ENCODE measurements around the gene HTR1E.
"Not testable (repeated sequence)": the region's sequence is repeated elsewhere in the genome, so short reads cannot be mapped to it uniquely, and the experiment has no call there.

Gene HTR1E

GRCh38 chr6:86973088-86973487 lies 35.8 kb downstream of the HTR1E start:
- DNase-seq (ENCODE audit: low read depth, low spot score): no peak

- no peak for DNase-seq (ENCODE audit: low read depth, low spot score)
Measured at GRCh38 chr6:86978251-86978650, 40.9 kb downstream of the HTR1E start.

GRCh38 chr6:87001494-87001893 lies 64.2 kb downstream of the HTR1E start:
- DNase-seq (ENCODE audit: low read depth, low spot score): no peak

- not testable (repeated sequence) for DNase-seq (ENCODE audit: low read depth, low spot score)
Measured at GRCh38 chr6:87002391-87002790, 65.1 kb downstream of the HTR1E start.

- not testable (repeated sequence) for DNase-seq (ENCODE audit: low read depth, low spot score)
Measured at GRCh38 chr6:87006541-87006940, 69.2 kb downstream of the HTR1E start.

- DNase-seq (ENCODE audit: low read depth, low spot score): not testable (repeated sequence)
Measured at GRCh38 chr6:87009581-87009980, 72.3 kb downstream of the HTR1E start.

GRCh38 chr6:87012035-87012434 lies 74.7 kb downstream of the HTR1E start:
- DNase-seq (ENCODE audit: low read depth, low spot score): no peak

GRCh38 chr6:87012743-87013142 lies 75.4 kb downstream of the HTR1E start:
- no peak for DNase-seq (ENCODE audit: low read depth, low spot score)

GRCh38 chr6:87016772-87017171 lies 79.4 kb downstream of the HTR1E start:
- no peak for DNase-seq (ENCODE audit: low read depth, low spot score)

- no peak for DNase-seq (ENCODE audit: low read depth, low spot score)
Measured at GRCh38 chr6:87027021-87027420, 89.7 kb downstream of the HTR1E start.

- DNase-seq (ENCODE audit: low read depth, low spot score): no peak
Measured at GRCh38 chr6:87029711-87030314, 92.5 kb downstream of the HTR1E start.

GRCh38 chr6:87040729-87041128 lies 103.4 kb downstream of the HTR1E start:
- DNase-seq (ENCODE audit: low read depth, low spot score): no peak

GRCh38 chr6:87045521-87046075 lies 108.3 kb downstream of the HTR1E start:
- no peak for DNase-seq (ENCODE audit: low read depth, low spot score)

GRCh38 chr6:87049779-87050178 lies 112.5 kb downstream of the HTR1E start:
- no peak for DNase-seq (ENCODE audit: low read depth, low spot score)

GRCh38 chr6:87053312-87053711 lies 116.0 kb downstream of the HTR1E start:
- DNase-seq (ENCODE audit: low read depth, low spot score): no peak

GRCh38 chr6:87054143-87054833 lies 117.0 kb downstream of the HTR1E start:
- no peak for DNase-seq (ENCODE audit: low read depth, low spot score)

GRCh38 chr6:87059943-87060342 lies 122.6 kb downstream of the HTR1E start:
- DNase-seq (ENCODE audit: low read depth, low spot score): no peak

GRCh38 chr6:87065117-87065516 lies 127.8 kb downstream of the HTR1E start:
- no peak for DNase-seq (ENCODE audit: low read depth, low spot score)

All from iPS DF 19.7 (cell line).